ENCODE results near the gene SOX5.
"Not testable (repeated sequence)": the region's sequence is repeated elsewhere in the genome, so short reads cannot be mapped to it uniquely, and the experiment has no call there.

SOX5 gene

DNA sequence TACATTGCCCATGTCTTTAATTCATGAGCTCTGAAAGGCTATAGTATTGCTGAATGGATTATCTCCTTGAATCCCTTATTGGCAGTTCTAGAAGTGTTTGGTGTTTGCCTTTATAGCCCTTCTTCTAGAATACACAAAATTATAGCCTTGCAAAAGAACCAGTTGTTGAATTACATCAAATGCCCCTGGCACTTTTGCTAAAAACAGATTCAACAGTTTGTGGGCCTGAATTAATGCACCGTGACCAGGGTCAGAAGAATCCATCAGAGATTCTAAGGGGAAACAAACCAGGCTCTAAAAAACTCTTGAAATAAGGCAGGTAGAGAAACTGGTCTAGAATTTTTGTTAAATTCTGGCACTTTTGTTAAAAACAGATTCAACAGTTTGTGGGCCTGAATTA lies 197.8 kb downstream of the SOX5 start:
- no peak for DNase-seq

DNA sequence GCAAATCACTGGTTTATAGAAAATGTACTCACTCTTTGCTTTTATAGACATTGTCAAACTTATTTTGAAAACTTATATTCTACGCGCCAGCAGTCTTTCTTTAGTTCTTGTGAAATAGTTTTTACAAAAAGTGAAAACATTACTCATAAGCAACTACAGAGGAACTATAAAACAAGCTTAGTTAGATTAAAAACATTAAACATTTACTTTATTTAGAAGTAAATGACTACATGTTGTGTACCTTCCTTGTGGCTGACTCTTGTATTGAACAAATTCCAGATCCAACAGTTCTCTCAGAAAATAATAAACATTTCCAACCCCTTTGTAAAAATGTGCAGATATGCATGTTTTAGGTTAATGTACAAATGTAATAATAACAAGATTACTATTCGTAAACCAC lies 198.5 kb downstream of the SOX5 start:
- DNase-seq = no peak

DNA sequence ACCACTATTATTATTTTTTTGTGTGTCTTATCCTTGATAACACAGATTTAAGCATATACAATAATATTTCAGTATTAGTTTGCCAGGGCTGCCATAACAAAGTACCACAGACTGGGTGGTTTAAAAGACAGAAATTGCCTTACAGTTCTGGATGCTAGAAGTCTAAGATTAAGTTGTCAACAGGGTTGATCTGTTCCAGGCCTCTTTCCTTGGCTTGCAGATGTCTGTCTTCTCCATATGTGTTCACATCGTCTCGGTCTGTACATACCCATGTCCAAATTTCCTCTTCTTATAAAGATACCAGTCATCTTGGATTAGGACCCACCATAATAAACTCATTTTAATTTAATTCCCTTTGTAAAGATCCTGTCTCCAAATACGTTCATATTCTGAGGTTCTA lies 204.8 kb downstream of the SOX5 start:
- DNase-seq = no peak

DNA sequence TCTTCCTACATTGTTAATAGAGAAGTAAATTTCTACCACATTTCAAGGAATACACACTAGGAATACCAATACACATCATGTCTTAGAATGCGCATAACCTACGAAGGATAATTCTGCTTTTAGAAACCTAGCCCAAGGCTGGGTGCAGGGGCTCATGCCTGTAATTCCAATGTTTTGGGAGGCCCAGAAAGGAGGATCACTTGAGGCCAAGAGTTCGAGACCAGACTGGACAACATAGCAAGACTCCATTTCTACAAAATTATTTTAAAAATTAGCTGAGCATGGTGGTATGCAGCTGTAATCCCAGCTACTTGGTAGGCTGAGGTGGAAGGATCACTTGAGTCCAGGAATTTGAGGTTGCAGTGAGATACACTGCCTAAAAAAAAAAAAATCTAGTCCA lies 206.9 kb downstream of the SOX5 start:
- DNase-seq = no peak

DNA sequence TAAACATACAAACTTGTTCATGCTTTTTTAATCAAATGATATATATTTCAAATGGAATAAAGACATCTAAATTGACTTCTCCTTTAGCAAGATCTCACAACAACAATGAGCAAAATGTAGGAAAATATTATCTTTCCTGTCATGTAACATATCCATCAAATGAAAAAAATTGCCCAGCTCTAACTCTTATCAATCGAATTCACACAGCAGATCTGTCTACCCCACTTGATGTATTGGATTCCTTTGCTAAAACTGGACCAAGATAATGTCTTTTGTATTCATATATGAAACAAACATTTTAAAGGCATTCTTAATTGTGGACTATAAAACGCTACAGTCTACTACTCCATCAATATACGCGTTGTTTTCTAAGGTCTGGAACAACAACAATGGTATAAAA lies 218.0 kb downstream of the SOX5 start:
- no peak for DNase-seq

DNA sequence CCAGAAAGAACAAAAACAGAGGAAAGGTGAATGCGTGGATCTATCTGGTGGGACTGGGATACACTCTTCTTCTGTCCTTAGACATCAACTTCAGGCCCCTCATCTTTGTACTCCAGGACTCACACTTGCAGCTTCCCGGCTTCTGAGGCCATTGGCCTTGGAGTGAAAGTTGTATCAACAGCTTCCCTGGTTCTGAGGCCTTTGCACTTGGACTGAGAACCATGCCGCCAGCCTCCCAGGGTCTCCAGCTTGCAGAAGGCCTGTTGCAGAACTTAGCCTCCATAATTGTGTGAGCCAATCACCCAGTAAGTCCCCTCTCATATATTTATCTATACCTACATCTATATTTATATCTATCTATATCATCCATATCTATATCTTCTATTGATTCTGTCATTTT lies 218.4 kb downstream of the SOX5 start:
- no peak for DNase-seq

DNA sequence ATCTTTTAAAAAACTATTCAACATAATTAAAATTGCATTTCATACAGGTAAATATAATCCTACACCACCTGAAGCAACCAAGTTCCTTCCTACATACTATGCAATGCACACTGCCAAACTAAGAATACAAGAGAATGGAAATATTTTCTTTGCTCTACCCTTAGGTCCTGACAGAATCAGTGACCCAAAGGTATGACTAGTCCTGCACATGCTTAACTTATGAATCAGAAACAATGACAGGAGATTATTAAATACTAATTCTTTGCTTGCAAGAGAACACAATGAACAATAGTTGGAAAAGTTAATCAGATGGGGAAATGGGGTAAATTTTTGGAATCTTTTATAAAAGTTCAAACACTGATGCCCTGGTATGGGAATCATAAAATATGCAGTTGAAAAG lies 220.1 kb downstream of the SOX5 start:
- DNase-seq = no peak

DNA sequence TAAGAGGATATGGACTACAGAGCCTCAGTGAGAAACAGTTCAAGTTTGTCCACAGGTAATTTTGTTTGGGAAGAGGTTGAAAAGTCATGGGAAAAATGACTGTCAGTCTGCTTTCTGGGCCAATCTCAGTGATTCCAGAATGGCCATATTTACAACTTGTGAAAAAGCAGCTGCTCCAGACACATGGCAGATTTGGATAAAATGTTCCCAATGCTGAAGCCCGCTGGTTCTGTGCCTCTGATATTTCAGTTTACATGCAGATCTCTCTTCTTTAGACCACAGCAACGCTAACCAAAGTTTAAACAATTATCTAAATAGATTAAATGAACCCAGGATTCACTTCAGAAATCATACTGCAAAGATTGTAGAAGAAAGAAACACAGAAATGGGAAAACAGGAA lies 222.8 kb downstream of the SOX5 start:
- DNase-seq = no peak

DNA sequence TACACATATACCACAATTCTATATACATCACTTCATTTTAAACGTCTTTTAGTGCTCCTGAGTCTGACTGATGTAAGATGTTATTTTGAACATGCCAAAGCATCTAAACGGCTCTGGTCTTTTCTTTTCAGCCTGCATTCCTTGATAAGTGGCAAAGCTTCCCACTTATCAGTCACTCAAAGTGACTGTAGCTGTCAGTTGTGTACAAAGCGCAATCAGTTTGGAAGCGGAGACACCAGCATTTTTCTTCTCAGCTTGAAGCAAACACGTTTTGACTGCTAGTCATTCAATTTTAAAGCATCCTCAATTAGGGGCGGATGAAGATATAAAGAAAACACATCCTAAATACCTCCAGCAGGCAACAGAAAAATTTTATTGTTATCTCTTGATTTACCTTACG lies 226.8 kb downstream of the SOX5 start:
- DNase-seq = no peak

DNA sequence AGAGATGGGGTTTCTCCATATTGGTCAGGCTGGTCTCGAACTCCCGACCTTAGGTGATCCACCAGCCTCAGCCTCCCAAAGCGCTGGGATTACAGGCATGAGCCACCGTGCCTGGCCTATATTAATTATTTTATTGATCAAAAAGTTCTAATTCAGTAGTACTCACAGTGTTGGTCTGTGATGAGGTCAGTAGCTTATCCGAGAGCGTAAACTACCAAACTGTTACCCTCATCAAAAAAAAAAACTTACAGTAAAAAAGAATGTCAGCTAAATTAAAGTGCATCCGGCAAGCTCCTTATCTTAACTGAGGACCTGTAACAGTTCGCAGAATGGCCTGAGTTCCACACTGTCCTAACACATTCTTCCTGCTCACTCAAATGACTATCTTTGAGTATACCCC lies 228.2 kb downstream of the SOX5 start:
- no peak for DNase-seq

DNA sequence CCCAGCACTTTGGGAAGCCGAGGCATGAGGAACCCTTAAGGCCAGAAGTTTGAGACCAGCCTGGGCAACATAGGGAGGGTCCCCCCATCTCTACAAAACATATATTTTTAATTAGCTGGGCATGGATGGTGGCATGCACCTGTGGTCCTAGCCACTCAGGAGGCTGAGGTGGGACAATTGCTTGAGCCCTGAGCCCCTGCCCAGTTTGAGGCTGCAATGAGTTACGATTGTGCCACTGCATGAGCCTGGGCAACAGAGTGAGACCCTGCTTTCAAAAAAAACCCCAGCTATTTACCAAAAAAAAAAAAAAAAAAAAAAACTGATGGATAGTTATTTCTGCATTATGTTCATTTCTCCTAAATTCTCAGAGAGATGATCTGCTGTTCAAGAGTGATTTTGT lies 230.0 kb downstream of the SOX5 start:
- DNase-seq = no peak

DNA sequence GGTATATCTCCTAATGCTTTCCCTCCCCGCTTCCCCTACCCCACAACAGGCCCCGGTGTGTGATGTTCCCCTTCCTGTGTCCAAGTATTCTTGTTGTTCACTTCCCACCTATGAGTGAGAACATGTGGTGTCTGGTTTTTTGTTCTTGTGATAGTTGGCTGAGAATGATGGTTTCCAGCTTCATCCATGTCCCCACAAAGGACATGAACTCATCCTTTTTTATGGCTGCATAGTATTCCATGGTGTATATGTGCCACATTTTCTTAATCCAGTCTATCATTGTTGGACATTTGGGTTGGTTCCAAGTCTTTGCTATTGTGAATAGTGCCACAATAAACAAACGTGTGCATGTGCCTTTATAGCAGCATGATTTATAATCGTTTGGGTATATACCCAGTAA lies 239.1 kb downstream of the SOX5 start:
- DNase-seq = not testable (repeated sequence)

DNA sequence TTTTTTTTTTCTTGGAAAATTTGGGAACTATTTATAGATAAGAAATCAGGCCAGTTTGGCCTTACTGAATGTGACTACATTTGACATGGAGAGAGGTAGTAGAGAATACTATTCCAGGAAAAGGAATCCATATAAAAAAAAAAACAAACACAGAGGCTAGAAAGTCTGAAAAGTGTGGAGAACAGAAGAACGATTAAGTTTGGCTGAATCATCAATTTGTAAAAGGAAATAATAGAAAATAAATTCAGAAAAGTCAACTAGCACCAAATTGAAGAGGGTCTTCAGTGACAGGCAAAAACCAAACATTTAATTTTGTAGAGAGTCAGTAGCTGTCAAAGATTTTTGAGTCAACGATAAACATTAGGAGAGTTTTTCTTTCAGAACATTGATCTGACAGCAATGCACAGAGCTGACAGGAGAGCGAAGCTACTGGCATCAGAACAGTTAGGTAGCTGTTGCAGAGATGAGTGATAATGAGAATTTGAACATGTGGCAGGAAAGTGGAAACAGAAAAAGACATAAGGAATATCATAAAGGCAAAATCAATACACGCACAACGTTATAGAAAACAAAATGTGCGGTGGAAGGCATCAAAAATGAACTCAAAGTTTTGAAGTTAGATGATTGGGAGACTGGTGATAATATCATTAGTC lies 241.2 kb downstream of the SOX5 start:
- no peak for DNase-seq

DNA sequence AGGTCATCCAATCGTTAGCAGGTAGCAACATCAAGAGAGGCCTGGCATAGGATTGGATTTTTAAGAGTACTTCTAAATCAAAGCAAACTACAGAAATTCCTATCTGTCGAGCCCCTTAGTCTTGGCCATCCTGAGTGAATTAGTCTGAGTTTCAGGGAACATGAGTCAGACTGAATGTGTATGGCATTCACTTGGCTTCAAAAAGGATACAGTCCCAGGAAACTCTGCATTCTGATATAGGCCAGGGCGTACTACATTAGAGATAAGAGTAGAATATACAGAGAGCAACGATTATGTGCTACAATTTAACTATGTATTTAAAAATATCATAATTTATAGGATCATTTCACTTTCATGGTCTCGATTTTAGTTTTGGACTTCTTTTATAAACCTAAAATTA lies 242.2 kb downstream of the SOX5 start:
- DNase-seq = no peak

DNA sequence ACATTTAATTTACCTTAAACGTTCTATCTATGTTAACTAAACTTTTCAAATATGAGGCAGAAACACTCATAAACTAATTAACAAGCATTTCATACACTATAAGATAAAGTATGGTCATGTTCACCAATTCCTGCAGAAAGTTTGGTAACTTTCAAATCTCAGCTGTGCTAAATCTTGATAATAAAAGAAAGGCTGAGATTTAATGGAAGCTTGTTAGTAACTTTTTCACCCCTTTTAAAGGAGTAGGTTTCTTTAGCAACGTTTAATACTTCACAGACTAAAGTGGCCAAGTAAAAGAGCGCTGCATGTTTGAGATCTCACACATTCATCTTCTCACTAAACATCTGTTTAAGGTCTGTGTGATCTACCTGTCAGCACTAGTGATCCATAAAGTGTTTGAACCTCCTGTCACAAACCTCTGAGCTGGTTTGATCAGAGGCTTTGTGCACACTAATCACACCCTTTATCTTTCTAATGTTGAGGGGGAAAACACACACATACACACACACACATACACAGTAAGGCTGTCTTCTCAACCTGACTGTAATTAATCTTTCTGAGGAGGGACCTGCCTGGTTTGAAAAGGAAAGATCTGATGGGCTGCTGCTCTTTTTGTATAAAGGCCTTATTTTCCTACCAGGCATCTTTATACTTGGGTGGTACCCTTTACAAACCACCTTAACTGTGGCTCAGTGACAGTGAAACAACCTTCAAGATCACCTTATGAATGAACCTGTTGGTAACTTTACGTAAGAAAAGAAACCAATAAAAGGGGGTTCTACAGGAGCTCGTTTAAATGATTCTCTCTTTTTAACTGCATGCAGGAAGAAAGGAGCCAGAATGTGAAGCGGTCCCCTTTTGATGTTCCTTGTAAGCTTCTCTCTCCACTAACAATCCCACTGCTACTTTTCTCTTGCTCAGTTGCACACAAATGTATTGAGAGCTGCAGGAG lies 244.2 kb downstream of the SOX5 start:
- DNase-seq = no peak

DNA sequence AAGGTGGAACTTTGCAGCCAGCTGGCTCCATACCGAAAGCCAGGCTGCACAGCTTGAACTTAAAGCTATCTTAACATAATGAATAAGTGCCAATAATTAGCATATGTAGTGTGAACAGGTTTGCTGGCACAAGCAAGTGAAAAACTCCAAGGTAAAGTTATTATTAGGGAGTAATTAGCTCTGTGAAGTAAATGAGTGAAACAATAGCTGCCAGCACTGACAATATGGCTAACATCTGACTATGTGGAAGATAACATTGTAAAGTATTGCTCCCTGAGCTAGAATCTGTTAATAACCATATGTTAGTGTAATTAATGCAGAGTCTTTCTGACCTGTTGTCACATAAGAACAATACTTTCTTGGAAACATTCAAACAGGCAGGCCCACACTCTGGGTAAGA lies 246.4 kb downstream of the SOX5 start:
- no peak for DNase-seq

DNA sequence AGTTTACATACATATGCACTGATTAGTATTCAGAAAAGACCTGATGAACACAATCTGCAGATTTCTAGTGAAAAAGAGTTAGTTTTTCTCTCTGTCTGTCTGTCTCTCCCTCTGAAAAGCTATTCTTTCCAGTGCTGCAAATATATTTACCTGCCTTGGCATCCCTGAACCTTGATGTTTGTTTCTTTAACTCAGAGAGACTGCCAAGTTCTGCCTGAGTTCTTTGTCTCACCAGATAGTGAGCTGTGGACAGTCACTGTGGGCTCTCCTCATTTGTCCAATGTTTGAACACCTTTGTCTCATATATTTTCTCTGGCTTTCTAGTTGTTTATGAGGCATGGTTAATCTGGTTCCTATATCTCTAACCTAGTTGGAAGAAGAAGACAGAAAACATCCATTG lies 250.4 kb downstream of the SOX5 start:
- DNase-seq = no peak

DNA sequence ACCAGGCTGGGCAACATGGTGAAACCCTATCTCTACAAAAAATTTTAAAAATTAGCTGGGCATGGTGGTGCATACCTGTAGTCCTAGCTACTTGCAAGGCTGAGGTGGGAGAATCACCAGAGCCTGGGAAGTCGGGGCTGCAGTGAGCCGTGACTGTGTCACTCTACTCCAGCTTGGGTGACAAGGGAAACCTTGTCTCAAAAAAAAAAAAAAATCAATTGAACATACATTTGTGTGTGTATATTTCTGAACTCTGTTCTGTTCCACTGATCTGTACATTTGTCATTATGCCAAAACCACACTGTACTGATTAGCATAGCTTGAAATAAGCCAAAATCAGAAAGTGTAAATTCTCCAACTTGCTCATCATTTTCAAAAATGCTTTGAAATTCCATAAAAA lies 254.6 kb downstream of the SOX5 start:
- DNase-seq = no peak

DNA sequence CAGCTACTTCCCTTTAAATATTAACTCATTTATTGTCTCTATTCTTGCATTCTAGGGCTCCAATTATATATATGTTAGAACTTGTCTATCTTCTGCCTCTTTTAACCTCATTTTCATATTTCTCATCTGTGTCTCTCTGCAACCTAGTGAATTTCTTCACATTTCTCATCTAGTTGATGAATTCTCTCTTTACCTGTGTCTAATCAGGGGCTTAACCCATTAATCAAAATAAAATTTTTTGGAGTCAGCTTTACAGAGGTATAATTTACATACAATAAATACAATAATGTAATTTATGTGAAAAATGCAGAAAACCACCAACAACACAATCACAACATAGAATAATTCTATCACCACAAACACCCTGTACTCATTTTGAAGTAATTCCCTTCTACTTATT lies 255.2 kb downstream of the SOX5 start:
- DNase-seq = no peak

DNA sequence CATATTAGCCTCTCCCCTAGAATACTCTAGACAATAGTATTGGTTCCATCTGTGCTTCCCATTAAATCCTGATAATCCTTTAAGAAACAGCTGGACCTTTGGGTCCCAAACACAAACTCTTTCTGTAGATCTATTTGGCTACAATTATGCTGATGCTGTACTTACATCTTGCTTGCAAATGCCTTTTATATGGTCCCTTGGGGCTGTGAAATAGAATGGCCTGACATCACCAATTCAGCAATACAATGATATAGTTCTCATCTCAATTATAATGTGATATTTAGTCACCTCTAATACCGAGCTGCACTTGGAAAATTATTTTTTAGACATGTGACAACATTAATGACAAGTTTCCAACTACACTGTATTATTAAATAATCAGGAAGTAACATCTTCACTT lies 261.5 kb downstream of the SOX5 start:
- DNase-seq = no peak

DNA sequence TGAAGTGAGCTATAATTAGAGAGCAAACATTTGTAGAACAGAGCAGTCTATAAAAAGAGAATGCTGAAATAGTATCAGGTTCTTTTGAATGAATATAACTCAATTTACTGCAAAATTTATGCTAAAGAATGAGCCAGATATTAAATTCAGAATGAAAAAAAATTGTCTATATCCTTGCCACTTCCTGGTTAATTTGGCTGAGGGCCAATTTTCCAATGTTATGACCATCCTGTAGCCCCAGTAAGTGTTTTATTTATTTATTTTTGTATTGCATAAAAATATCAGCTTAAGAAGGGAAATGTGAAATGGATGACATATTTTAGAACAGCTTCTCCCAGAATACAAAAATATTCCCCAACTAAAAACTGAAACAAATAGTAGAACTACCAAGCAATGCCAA lies 263.4 kb downstream of the SOX5 start:
- DNase-seq = no peak

DNA sequence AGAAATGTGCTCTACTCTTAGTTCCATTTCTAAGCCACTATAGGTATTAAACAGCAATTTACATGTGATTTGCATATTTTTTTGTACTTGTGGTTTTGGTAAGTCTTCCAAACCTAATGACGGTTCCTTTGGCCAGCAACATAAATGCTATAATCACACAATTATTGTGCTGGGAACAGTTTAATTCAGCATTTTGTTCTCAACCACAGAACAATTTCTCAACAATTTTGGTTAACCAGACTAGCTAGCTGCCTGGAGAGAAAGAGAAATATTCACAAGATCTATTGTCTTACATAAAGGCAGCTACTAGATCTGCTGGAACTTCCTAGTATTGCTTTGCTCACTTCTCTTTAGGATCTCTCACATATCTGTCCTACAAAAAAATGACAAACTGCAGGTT lies 265.3 kb downstream of the SOX5 start:
- DNase-seq = no peak

DNA sequence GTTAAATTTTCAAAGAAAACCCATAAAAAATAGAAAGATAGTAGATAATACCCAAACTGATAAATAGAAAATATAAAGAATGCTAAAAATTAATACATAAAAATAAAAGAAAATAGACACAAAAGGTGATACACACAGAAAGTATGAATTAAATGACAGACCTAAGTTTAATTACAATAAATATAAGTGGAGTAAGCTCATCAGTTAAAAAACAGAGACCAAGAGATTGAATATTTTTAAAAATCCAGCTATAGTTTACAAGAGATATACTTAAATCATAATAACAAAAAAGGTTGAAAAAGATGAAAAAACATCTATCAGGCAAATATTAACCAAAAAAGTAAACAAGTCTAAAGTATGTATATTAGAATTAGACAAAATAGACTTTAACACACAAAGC lies 268.2 kb downstream of the SOX5 start:
- DNase-seq = no peak

DNA sequence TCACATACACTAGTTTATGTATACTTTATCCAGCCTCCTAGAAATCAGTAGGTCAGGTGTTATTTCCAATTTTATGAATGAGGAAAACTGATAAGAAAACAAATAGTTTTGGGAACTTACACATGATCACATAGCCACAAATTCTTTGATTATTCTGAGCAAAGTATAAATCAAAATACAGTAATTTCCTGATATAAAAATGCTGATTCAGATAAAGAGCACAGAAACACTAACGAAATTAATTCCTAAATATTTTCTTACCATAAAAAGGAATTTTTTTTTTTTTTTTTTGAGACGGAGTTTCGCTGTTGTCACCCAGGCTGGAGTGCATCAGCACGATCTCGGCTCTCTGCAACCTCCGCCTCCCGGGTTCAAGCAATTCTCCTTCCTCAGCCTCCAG lies 275.4 kb downstream of the SOX5 start:
- no peak for DNase-seq

DNA sequence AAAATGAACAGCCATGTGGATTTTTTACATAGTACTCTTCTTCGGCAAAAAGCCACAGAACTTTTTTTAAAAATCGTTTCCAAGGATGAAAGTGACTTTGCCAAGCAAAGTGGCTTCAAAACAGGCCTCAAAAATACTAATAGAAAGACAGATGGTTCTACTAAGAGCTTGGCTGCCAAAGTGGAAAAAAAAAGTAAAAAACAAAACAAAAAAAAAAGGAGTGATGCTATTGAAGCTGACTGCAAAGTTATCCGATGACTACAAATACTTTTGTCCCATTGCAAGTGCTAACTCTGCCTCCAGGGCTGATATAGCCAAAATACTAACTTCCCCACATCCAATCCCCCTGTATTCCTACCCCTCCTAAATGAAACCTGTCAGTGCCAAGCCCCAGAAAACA lies 277.6 kb downstream of the SOX5 start:
- DNase-seq = no peak

Measured in CD4-positive, alpha-beta T cell treated with Interferon alpha-2 for 1 hour (primary cell).